Panc1 (cell line): Measurements from ENCODE around the gene SESN2. TPM values are rescaled to one million over a fixed set of nuclear protein-coding genes. Genes with fewer than 3 reads are reported as not detected.

ENCODE experiments used
- ATAC-seq: fragments of 200-7000 bp; cut with Tn5 transposase; 2 replicates; pipeline ENCODE4 v1.9.1; 2020; ENCODE audit warnings: mild to moderate bottlenecking, moderate library complexity
- BruUV-seq: library from RNA; stranded (reverse); fragments of 400-500 nt; replicated peaks from 2 replicates; lab custom pipeline; 2021; lab: Mats Ljungman, UMichigan
- CTCF ChIA-PET: fragments of 300-600 bp; sonication (Branson Sonifier 250); formaldehyde crosslinking; loops from one replicate; lab custom pipeline; 2022; ENCODE audit warnings: antibody characterized with exemption; lab: Charles Lee
- POLR2A ChIA-PET: fragments of 300-600 bp; sonication (Branson Sonifier 250); formaldehyde crosslinking; loops from one replicate; lab custom pipeline; 2022; ENCODE audit warnings: antibody characterized with exemption; lab: Charles Lee
- DNase-seq: peaks from one replicate; pipeline ENCODE4 v3.0.0-alpha.2; 2010; ENCODE audit warnings: low read depth, low spot score
- H3K27ac ChIP-seq: 2 replicates; pipeline ENCODE4 v1.5.1; 2011; ENCODE audit warnings: mild to moderate bottlenecking, low read length, inconsistent platforms
- H3K27me3 ChIP-seq: fragments of 200-500 bp; sonication (Bioruptor generic); 2 replicates; pipeline ENCODE4 v1.6.0; 2014; ENCODE audit warnings: low read length, inconsistent platforms; ENCODE audit not compliant: control insufficient read depth, insufficient read depth
- H3K36me3 ChIP-seq: fragments of 200-500 bp; sonication (Bioruptor generic); 2 replicates; pipeline ENCODE4 v1.5.1; 2014; ENCODE audit warnings: inconsistent platforms, mild to moderate bottlenecking, low read length, moderate library complexity; ENCODE audit not compliant: control insufficient read depth, insufficient read depth
- H3K4me1 ChIP-seq: 2 replicates; pipeline ENCODE4 v1.5.1; 2011; ENCODE audit warnings: inconsistent platforms, mild to moderate bottlenecking, low read length, moderate library complexity; ENCODE audit not compliant: control insufficient read depth, insufficient read depth
- H3K4me3 ChIP-seq, 2 experiments: 2 replicates each; pipeline ENCODE4 v1.5.1; 2011 to 2012; ENCODE audit warnings: low read depth in 2 of 2, low read length in 2 of 2, mild to moderate bottlenecking in 2 of 2, inconsistent platforms in 1 of 2, moderate library complexity in 1 of 2
- H3K9me3 ChIP-seq: fragments of 200-500 bp; sonication (Bioruptor generic); 2 replicates; pipeline ENCODE4 v1.5.1; 2014; ENCODE audit warnings: low read depth, mild to moderate bottlenecking, inconsistent platforms, low read length, moderate library complexity; ENCODE audit not compliant: control insufficient read depth, insufficient read depth
- POLR2AphosphoS5 ChIP-seq: IDR thresholded peaks from 2 replicates; pipeline ENCODE4 v1.6.1; 2012; ENCODE audit warnings: mild to moderate bottlenecking, low read depth, low read length, moderate library complexity
- SIN3A ChIP-seq: IDR thresholded peaks from 2 replicates; pipeline ENCODE4 v1.6.1; 2012; ENCODE audit warnings: low read depth, mild to moderate bottlenecking, low read length, moderate library complexity, borderline replicate concordance; ENCODE audit not compliant: insufficient read depth
- TCF7L2 ChIP-seq: IDR thresholded peaks from 2 replicates; pipeline ENCODE4 v1.6.1; 2011; ENCODE audit warnings: mild to moderate bottlenecking, low read depth, low read length, inconsistent platforms
- in situ Hi-C: cut with HindIII; loops from 2 replicates; pipeline ENCODE4 v1.10.0; 2016; ENCODE audit warnings: low sequenced_read_pairs, low pct_unique_long_range_greater_than_20kb
- intact Hi-C: fragments of 100-400 bp; cut with micrococcal nuclease; formaldehyde crosslinking; loops from one replicate; pipeline ENCODE4 v1.10.0; 2022; ENCODE audit not compliant: unreplicated experiment
- total RNA-seq: library from RNA; stranded (reverse); gene quantifications from one replicate; pipeline ENCODE4 v1.2.1, GENCODE V29; 2021; ENCODE audit not compliant: unreplicated experiment
- TF ChIP-seq, protein P1 (sequence below), 2 experiments: IDR thresholded peaks; 2 replicates each; pipeline ENCODE4 v1.6.1; 2011 to 2012; ENCODE audit warnings: low read depth in 2 of 2, control low read depth in 1 of 2, low read length in 1 of 2, mild to moderate bottlenecking in 1 of 2, moderate library complexity in 1 of 2; ENCODE audit not compliant: insufficient read depth in 1 of 2

Gene SESN2
- total RNA-seq, 1 experiment from 2014 or later, result 19.7 TPM

- no peak overlapping the region for H3K27ac ChIP-seq
- BruUV-seq, result no TSS peak
- no peak for DNase-seq
- in situ Hi-C loops, result no loop called here
- no peaks in the 10 kb centered on the region for H3K9me3 ChIP-seq
- peaks cover 17% of the 10 kb centered on the region for H3K4me1 ChIP-seq
- intact Hi-C loops, result loop anchor here (10.0 kb wide), 1 partner anchor 58 kb away; the partner anchor contains the start of gene MED18
- no peak for TF ChIP-seq SIN3A
- H3K4me3 ChIP-seq, result no peak overlapping the region
- no peaks in the 10 kb centered on the region for H3K36me3 ChIP-seq
- POLR2A ChIA-PET, result no interaction called here
- ATAC-seq, result no peak
- CTCF ChIA-PET, result no interaction called here
- H3K27me3 ChIP-seq, result no peaks in the 10 kb centered on the region
Observed at GRCh38 chr1:28266920-28267322, 7.6 kb downstream of the SESN2 start.

- Histone ChIP-seq H3K36me3 (no peaks in the 10 kb centered on the region), H3K27me3 (no peaks in the 10 kb centered on the region), H3K4me1 (peaks cover 15% of the 10 kb centered on the region), H3K27ac (no peak overlapping the region), H3K4me3 (no peak overlapping the region), H3K9me3 (no peaks in the 10 kb centered on the region)
- no TSS peak for BruUV-seq
- ChIA-PET CTCF (no interaction called here), POLR2A (no interaction called here)
- in situ Hi-C loops (no loop called here), intact Hi-C loops (loop anchor here (10.0 kb wide), 1 partner anchor 57 kb away; the partner anchor contains the start of gene MED18)
- TF ChIP-seq SIN3A, result no peak
- no peak for TF ChIP-seq TCF7L2
- TF ChIP-seq, protein P1, sequence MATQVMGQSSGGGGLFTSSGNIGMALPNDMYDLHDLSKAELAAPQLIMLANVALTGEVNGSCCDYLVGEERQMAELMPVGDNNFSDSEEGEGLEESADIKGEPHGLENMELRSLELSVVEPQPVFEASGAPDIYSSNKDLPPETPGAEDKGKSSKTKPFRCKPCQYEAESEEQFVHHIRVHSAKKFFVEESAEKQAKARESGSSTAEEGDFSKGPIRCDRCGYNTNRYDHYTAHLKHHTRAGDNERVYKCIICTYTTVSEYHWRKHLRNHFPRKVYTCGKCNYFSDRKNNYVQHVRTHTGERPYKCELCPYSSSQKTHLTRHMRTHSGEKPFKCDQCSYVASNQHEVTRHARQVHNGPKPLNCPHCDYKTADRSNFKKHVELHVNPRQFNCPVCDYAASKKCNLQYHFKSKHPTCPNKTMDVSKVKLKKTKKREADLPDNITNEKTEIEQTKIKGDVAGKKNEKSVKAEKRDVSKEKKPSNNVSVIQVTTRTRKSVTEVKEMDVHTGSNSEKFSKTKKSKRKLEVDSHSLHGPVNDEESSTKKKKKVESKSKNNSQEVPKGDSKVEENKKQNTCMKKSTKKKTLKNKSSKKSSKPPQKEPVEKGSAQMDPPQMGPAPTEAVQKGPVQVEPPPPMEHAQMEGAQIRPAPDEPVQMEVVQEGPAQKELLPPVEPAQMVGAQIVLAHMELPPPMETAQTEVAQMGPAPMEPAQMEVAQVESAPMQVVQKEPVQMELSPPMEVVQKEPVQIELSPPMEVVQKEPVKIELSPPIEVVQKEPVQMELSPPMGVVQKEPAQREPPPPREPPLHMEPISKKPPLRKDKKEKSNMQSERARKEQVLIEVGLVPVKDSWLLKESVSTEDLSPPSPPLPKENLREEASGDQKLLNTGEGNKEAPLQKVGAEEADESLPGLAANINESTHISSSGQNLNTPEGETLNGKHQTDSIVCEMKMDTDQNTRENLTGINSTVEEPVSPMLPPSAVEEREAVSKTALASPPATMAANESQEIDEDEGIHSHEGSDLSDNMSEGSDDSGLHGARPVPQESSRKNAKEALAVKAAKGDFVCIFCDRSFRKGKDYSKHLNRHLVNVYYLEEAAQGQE (IDR thresholded peaks at IDR 0.05; ENCODE audit: insufficient read depth in 1 of 2, low read depth in 2 of 2, low read length in 1 of 2), result no peak
- TF ChIP-seq POLR2AphosphoS5, result no peak
- ATAC-seq (no peak), DNase-seq (no peak)
Observed at GRCh38 chr1:28267633-28268032, 8.3 kb downstream of the SESN2 start.

DNA sequence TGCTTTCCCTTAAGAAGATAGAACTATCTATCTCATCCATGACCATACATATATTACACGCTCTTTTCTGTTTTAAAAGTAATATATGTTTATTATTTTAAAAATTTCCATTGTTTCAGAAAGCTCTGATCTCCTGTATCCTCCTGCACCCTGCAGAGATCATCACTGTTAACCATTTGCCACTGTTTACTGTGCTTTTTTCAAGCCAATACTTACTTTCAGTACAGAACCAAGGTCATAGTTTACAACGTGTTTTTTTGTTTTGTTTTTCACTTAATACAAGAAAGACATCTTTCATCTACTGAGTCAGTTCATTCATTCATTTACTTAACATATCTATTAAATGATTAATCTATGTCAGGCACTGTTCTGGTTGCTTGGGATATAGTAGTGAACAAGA is 10.2 kb downstream of the SESN2 start:
- Histone ChIP-seq H3K4me1 (peaks cover 4% of the 10 kb centered on the region), H3K27me3 (no peaks in the 10 kb centered on the region), H3K27ac (no peak overlapping the region), H3K4me3 (no peak overlapping the region), H3K36me3 (no peaks in the 10 kb centered on the region), H3K9me3 (no peaks in the 10 kb centered on the region)
- CTCF ChIA-PET, result no interaction called here
- intact Hi-C loops (loop anchor here (10.0 kb wide), 1 partner anchor 55 kb away; the partner anchor contains the start of gene MED18), in situ Hi-C loops (no loop called here)
- POLR2A ChIA-PET, result no interaction called here
- no peak for TF ChIP-seq TCF7L2
- BruUV-seq, result no TSS peak
- no peak for DNase-seq
- no peak for ATAC-seq
